ENCODE measurements around the gene PDE4C. TPM values are rescaled to one million over a fixed set of nuclear protein-coding genes. Genes with fewer than 3 reads are reported as not detected.

The PDE4C gene
- total and polyA plus RNA-seq, 2 donors (not counting 1 experiment from before 2014, with no cell fraction given), result 0.35 to 2.0 TPM

- H3K27ac ChIP-seq (ENCODE audit: insufficient read depth, low read length), result no peak overlapping the region
- TF ChIP-seq CTCF (conservative IDR thresholded peaks at IDR 0.05 in 1 of 2, IDR thresholded peaks at IDR 0.05 in 1 of 2; ENCODE audit: low read depth in 1 of 2, low read length in 2 of 2) (no peak), EZH2 (IDR thresholded peaks at IDR 0.05; ENCODE audit: low read length, missing control alignments) (no peak)
- DNase-seq (ENCODE audit: low read depth in 2 of 2), result no peak
- no peak overlapping the region for H3K9ac ChIP-seq (ENCODE audit: insufficient read depth, low read length)
- no peaks in the 10 kb centered on the region for H4K20me1 ChIP-seq (ENCODE audit: control insufficient read depth, extremely low read depth, insufficient read depth, low read length)
- H3K36me3 ChIP-seq (ENCODE audit: control insufficient read depth, insufficient read depth, low read length), result peaks cover 19% of the 10 kb centered on the region
- no peak overlapping the region for H2AFZ ChIP-seq (ENCODE audit: low read length)
- H3K9me3 ChIP-seq (ENCODE audit: control insufficient read depth, insufficient read depth, low read depth, low read length), result no peaks in the 10 kb centered on the region
- H3K4me1 ChIP-seq (ENCODE audit: control insufficient read depth, extremely low read depth, insufficient read depth, low read length), result no peaks in the 10 kb centered on the region
- H3K4me2 ChIP-seq (ENCODE audit: extremely low read depth, insufficient read depth, low read length), result no peak overlapping the region
- H3K27me3 ChIP-seq (ENCODE audit: control insufficient read depth, insufficient read depth, low read length), result no peaks in the 10 kb centered on the region
- H3K4me3 ChIP-seq (replicated peaks in 1 of 4; ENCODE audit: control extremely low read depth in 1 of 4, insufficient read depth in 1 of 4, low read depth in 3 of 4, low read length in 4 of 4), result no peak overlapping the region
- H3K79me2 ChIP-seq (ENCODE audit: control insufficient read depth, insufficient read depth, low read length), result peaks cover 5% of the 10 kb centered on the region
These were observed 43.0 kb upstream of the PDE4C start for GRCh38 chr19:18269070-18269723.

GRCh38 chr19:18266771-18267686, 40.8 kb upstream of the PDE4C start:
- Histone ChIP-seq H4K20me1 (ENCODE audit: control insufficient read depth, extremely low read depth, insufficient read depth, low read length) (no peaks in the 10 kb centered on the region), H3K9ac (ENCODE audit: insufficient read depth, low read length) (no peak overlapping the region), H2AFZ (ENCODE audit: low read length) (no peak overlapping the region), H3K9me3 (ENCODE audit: control insufficient read depth, insufficient read depth, low read depth, low read length) (no peaks in the 10 kb centered on the region), H3K27me3 (ENCODE audit: control insufficient read depth, insufficient read depth, low read length) (no peaks in the 10 kb centered on the region), H3K79me2 (ENCODE audit: control insufficient read depth, insufficient read depth, low read length) (no peaks in the 10 kb centered on the region), H3K27ac (ENCODE audit: insufficient read depth, low read length) (no peak overlapping the region), H3K4me2 (ENCODE audit: extremely low read depth, insufficient read depth, low read length) (no peak overlapping the region), H3K36me3 (ENCODE audit: control insufficient read depth, insufficient read depth, low read length) (peaks cover 19% of the 10 kb centered on the region), H3K4me3 (replicated peaks in 1 of 4; ENCODE audit: control extremely low read depth in 1 of 4, insufficient read depth in 1 of 4, low read depth in 3 of 4, low read length in 4 of 4) (no peak overlapping the region), H3K4me1 (ENCODE audit: control insufficient read depth, extremely low read depth, insufficient read depth, low read length) (no peaks in the 10 kb centered on the region)
- no peak for TF ChIP-seq EZH2 (IDR thresholded peaks at IDR 0.05; ENCODE audit: low read length, missing control alignments)
- TF ChIP-seq CTCF (conservative IDR thresholded peaks at IDR 0.05 in 1 of 2, IDR thresholded peaks at IDR 0.05 in 1 of 2; ENCODE audit: low read depth in 1 of 2, low read length in 2 of 2), result no peak
- no peak for DNase-seq (ENCODE audit: low read depth in 2 of 2)

GRCh38 chr19:18265582-18265981, 39.3 kb upstream of the PDE4C start:
- no peaks in the 10 kb centered on the region for H4K20me1 ChIP-seq (ENCODE audit: control insufficient read depth, extremely low read depth, insufficient read depth, low read length)
- no peaks in the 10 kb centered on the region for H3K79me2 ChIP-seq (ENCODE audit: control insufficient read depth, insufficient read depth, low read length)
- H3K4me3 ChIP-seq (replicated peaks in 1 of 4; ENCODE audit: control extremely low read depth in 1 of 4, insufficient read depth in 1 of 4, low read depth in 3 of 4, low read length in 4 of 4), result no peak overlapping the region
- no peak for TF ChIP-seq EZH2 (IDR thresholded peaks at IDR 0.05; ENCODE audit: low read length, missing control alignments)
- no peak for TF ChIP-seq CTCF (conservative IDR thresholded peaks at IDR 0.05 in 1 of 2, IDR thresholded peaks at IDR 0.05 in 1 of 2; ENCODE audit: low read depth in 1 of 2, low read length in 2 of 2)
- DNase-seq (ENCODE audit: low read depth in 2 of 2), result no peak
- no peaks in the 10 kb centered on the region for H3K27me3 ChIP-seq (ENCODE audit: control insufficient read depth, insufficient read depth, low read length)
- peaks cover 19% of the 10 kb centered on the region for H3K36me3 ChIP-seq (ENCODE audit: control insufficient read depth, insufficient read depth, low read length)
- H3K4me2 ChIP-seq (ENCODE audit: extremely low read depth, insufficient read depth, low read length), result no peak overlapping the region
- H3K9ac ChIP-seq (ENCODE audit: insufficient read depth, low read length), result peak overlapping the region; percentile 7
- no peaks in the 10 kb centered on the region for H3K4me1 ChIP-seq (ENCODE audit: control insufficient read depth, extremely low read depth, insufficient read depth, low read length)
- H3K9me3 ChIP-seq (ENCODE audit: control insufficient read depth, insufficient read depth, low read depth, low read length), result no peaks in the 10 kb centered on the region
- no peak overlapping the region for H3K27ac ChIP-seq (ENCODE audit: insufficient read depth, low read length)
- no peak overlapping the region for H2AFZ ChIP-seq (ENCODE audit: low read length)

Measured in fibroblast of lung (primary cell).